Thyroid gland (tissue), 4 donors: ENCODE results near the gene GALNT18. TPM values are rescaled to one million over a fixed set of nuclear protein-coding genes. Genes with fewer than 3 reads are reported as not detected.

Experiments used
- DNase-seq, 2 donors: peaks; one replicate each; pipeline ENCODE4 v3.0.0-alpha.2; 2019
- H3K27ac ChIP-seq, 3 donors: fragments of 200-600 bp; sonication (generic); 1 replicate in 2 of 3; 2 replicates in 1 of 3; pipeline ENCODE4 v1.5.1; 2016 to 2019; ENCODE audit warnings: mild to moderate bottlenecking in 1 of 3, moderate library complexity in 1 of 3
- H3K27me3 ChIP-seq: fragments of 200-600 bp; sonication (generic); one replicate; pipeline ENCODE4 v1.5.1; 2019
- H3K36me3 ChIP-seq, 2 donors: fragments of 200-600 bp; sonication (generic); one replicate each; pipeline ENCODE4 v1.5.1; 2016 to 2019
- H3K4me1 ChIP-seq, 2 donors: fragments of 200-600 bp; sonication (generic); one replicate each; pipeline ENCODE4 v1.5.1; 2017 to 2019
- H3K4me3 ChIP-seq, 3 donors: fragments of 200-600 bp; sonication (generic); replicated peaks in 1 of 3; 1 replicate in 2 of 3; 2 replicates in 1 of 3; pipeline ENCODE4 v1.5.1; 2016; ENCODE audit warnings: mild to moderate bottlenecking in 1 of 3
- H3K9me3 ChIP-seq: fragments of 200-600 bp; sonication (generic); one replicate; pipeline ENCODE4 v1.5.1; 2017
- POLR2A ChIP-seq, 2 donors: fragments of 450-650 bp; IDR thresholded peaks; one replicate each; pipeline ENCODE4 v1.6.1; 2017; ENCODE audit warnings: antibody characterized with exemption in 2 of 2, mild to moderate bottlenecking in 2 of 2, moderate library complexity in 1 of 2
- whole genome bisulfite sequencing, 2 donors: methylation state at CpG; one replicate each; pipeline ENCODE4 v1.1.5; 2017; 5-methylcytosine and 5-hydroxymethylcytosine counted together
- intact Hi-C: fragments of 100-400 bp; cut with DNase I; formaldehyde crosslinking; loops from one replicate; pipeline ENCODE4 v1.15.1; 2023
- total RNA-seq, 4 donors: library from RNA; depleted of rRNA; stranded (reverse); fragments of >200 nt; gene quantifications; one replicate each; pipeline ENCODE4 v1.2.3, GENCODE V29; 2016
- TF ChIP-seq, protein P1 (sequence below), 6 experiments: fragments of 200-600 bp in 3 of 6; fragments of 450-650 bp in 3 of 6; sonication (generic) in 3 of 6; IDR thresholded peaks; one replicate each; pipeline ENCODE4 v1.5.1; 2016 to 2019; ENCODE audit warnings: antibody characterized with exemption in 6 of 6, mild to moderate bottlenecking in 2 of 6, inconsistent platforms in 1 of 6, moderate library complexity in 1 of 6

Gene GALNT18
- total RNA-seq, 4 donors from 2014 or later, result 60.7 to 93.8 (median 87.5) TPM

DNA sequence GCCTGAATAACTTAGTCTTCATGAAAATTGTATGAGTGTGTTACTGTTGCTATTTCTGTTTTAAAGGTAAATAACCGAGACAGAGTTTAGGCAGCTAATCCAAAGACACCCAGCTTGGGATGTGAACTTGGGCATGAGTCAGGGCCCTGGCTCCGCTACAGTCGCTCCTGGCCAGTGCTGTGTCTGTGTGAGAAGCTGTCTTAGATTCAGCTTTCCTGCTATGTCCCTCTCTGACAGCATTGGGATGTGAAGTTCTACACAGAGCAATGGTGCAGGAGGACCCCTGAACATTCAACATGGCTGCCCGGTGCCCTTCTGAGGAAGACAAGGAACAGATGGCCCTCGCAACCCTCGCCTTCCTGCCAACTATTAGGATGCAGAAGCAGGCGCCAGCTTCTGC is 49.4 kb downstream of the GALNT18 start:
- WGBS, 2 donors, result 91% methylated on average over 7 of the region's 7 CpGs
- Histone ChIP-seq H3K9me3 (no peaks in the 10 kb centered on the region), H3K36me3 (no peaks in the 10 kb centered on the region), H3K4me1 (peaks cover 22 to 40% of the 10 kb centered on the region in 2 donors), H3K27me3 (no peaks in the 10 kb centered on the region), H3K27ac (no peak overlapping the region), H3K4me3 (no peak overlapping the region)
- no peak for DNase-seq
- intact Hi-C loops, result no loop called here
- TF ChIP-seq, protein P1, sequence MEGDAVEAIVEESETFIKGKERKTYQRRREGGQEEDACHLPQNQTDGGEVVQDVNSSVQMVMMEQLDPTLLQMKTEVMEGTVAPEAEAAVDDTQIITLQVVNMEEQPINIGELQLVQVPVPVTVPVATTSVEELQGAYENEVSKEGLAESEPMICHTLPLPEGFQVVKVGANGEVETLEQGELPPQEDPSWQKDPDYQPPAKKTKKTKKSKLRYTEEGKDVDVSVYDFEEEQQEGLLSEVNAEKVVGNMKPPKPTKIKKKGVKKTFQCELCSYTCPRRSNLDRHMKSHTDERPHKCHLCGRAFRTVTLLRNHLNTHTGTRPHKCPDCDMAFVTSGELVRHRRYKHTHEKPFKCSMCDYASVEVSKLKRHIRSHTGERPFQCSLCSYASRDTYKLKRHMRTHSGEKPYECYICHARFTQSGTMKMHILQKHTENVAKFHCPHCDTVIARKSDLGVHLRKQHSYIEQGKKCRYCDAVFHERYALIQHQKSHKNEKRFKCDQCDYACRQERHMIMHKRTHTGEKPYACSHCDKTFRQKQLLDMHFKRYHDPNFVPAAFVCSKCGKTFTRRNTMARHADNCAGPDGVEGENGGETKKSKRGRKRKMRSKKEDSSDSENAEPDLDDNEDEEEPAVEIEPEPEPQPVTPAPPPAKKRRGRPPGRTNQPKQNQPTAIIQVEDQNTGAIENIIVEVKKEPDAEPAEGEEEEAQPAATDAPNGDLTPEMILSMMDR (IDR thresholded peaks at IDR 0.05), result no peak
- no peak for TF ChIP-seq POLR2A (IDR thresholded peaks at IDR 0.05)

DNA sequence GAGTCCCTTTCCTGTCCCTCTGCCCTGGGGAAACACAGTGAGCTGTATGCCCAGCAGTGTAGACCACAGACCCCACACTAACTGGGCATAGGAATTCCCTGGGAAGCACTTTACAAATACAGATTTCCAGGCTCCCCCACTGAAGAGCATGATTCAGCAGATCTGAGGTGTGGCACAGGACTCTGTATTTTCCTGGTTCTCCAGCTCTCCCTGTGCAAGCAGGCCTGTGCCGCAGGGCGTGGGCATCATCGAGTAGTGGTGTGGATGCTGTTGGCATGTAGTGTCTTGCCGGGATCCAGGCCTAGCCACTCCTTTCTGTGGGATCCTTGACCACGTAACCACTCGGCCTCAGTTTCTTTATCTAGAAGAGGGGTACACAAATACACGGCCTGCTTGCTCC is 49.9 kb downstream of the GALNT18 start:
- DNase-seq, result no peak
- Histone ChIP-seq H3K27me3 (no peaks in the 10 kb centered on the region), H3K9me3 (no peaks in the 10 kb centered on the region), H3K27ac (no peak overlapping the region), H3K4me3 (no peak overlapping the region), H3K4me1 (peaks cover 24 to 44% of the 10 kb centered on the region in 2 donors), H3K36me3 (no peaks in the 10 kb centered on the region)
- 93 to 97% methylated on average over 7 of the region's 7 CpGs for WGBS, 2 donors
- TF ChIP-seq, protein P1 (IDR thresholded peaks at IDR 0.05), result no peak
- no peak for TF ChIP-seq POLR2A (IDR thresholded peaks at IDR 0.05)
- intact Hi-C loops, result no loop called here

DNA sequence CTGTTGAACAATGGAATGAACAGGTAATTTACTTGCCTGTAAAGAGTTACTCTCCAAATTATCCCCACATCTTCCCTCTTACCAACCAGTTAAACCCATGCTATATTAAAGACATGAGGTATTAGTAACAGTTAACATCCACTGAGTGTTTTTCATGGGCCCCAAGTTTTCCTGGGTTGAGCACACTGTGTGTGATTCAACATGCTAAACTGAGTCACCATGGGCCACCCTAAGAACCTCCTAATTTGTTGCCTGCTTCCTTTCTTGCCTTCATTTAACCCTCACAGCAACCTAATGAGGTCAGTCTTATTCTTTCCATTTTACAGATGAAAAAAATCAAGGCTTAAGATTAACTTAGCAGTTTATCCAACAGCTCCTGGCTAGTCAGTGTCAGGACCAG is 51.0 kb downstream of the GALNT18 start:
- no peaks in the 10 kb centered on the region for H3K36me3 ChIP-seq
- no peaks in the 10 kb centered on the region for H3K9me3 ChIP-seq
- no peaks in the 10 kb centered on the region for H3K27me3 ChIP-seq
- no peak for DNase-seq
- H3K4me1 ChIP-seq, result peaks cover 28 to 47% of the 10 kb centered on the region in 2 donors
- H3K4me3 ChIP-seq, result no peak overlapping the region
- intact Hi-C loops, result no loop called here
- TF ChIP-seq, protein P1 (IDR thresholded peaks at IDR 0.05), result no peak
- TF ChIP-seq POLR2A (IDR thresholded peaks at IDR 0.05), result no peak
- peak overlapping the region in 2 of 3 donors; percentile 44 to 58 for H3K27ac ChIP-seq

DNA sequence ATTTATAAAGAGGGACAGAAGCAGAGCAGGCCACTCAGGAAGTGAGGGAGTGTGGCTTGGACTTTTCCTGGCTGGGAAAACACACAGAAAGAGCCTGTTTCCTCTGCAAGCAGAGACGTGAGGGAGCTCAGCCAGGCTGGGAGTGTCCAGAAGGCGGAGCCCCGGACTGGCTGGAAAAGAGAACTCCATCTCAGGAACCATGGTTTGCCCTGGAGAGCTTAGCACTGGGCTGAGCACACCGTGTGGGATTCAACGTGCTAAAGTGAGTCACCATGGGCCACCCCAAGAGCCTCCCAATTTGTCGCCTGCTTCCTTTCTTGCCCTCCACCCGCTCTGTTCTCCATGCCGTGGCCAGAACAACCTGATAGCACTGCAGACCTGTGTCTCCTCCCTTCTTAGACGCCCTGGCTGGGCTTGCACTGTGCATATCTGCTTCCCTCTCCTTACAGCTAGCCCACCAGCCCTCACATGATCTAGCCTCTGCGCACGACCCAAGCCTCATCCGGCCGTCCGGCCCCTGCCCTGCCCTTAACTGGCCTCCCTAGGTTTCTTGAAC is 51.8 kb downstream of the GALNT18 start:
- 57 to 59% methylated on average over 13 to 14 of the region's 14 CpGs for WGBS, 2 donors
- TF ChIP-seq, protein P1 (IDR thresholded peaks at IDR 0.05), result peak in 1 of 6 experiments; percentile 4
- TF ChIP-seq POLR2A (IDR thresholded peaks at IDR 0.05), result peak in 1 of 2 donors; percentile 7
- intact Hi-C loops, result no loop called here
- H3K36me3 ChIP-seq, result no peaks in the 10 kb centered on the region
- H3K4me3 ChIP-seq, result no peak overlapping the region
- peak overlapping the region in 2 of 3 donors; percentile 44 to 58 for H3K27ac ChIP-seq
- no peaks in the 10 kb centered on the region for H3K9me3 ChIP-seq
- peaks cover 28 to 47% of the 10 kb centered on the region in 2 donors for H3K4me1 ChIP-seq
- DNase-seq, result peak; percentile 74 to 77
- H3K27me3 ChIP-seq, result no peaks in the 10 kb centered on the region

DNA sequence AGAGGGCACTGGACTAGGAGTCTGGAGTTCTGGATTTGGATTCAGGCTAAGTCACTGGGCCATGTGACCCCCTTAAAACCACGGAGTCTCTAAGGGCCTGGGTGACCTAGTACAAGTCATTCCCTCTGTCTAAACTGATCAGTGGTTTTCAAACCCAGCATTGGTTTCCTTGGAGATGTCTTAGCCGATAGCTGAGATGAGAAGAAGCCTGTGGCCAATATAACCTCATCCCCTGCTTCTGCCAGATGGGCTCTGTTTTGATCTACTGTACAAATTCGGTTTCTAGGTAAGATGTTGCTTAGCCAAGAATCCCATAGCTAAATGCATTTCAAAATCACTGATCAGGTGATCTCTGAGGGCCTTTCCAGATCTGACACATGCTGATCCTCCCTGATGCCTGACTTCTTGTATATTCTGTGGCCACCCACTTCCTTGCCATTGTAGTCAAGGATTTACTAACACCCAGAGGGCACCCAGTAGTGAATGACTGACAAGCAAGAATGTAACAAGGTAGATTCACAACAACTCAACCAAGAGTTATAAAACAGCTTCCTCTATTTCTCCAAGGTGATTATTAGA is 53.1 kb downstream of the GALNT18 start:
- Histone ChIP-seq H3K9me3 (no peaks in the 10 kb centered on the region), H3K27me3 (no peaks in the 10 kb centered on the region), H3K4me3 (no peak overlapping the region), H3K36me3 (no peaks in the 10 kb centered on the region), H3K4me1 (peaks cover 34 to 55% of the 10 kb centered on the region in 2 donors), H3K27ac (peak overlapping the region in 1 of 3 donors; percentile 44)
- intact Hi-C loops, result no loop called here
- TF ChIP-seq POLR2A (IDR thresholded peaks at IDR 0.05), result no peak
- TF ChIP-seq, protein P1 (IDR thresholded peaks at IDR 0.05), result no peak
- 81 to 92% methylated on average over 3 of the region's 3 CpGs for WGBS, 2 donors
- DNase-seq, result no peak
